ENCODE measurements around the gene IL1RAPL1.

The IL1RAPL1 gene

GRCh38 chrX:29044423-29045184 lies 457.4 kb downstream of the IL1RAPL1 start:
- Histone ChIP-seq H4K20me1 (ENCODE audit: insufficient read depth, low read length, poor library complexity, severe bottlenecking) (no peaks in the 10 kb centered on the region), H3K4me3 (ENCODE audit: low read length, poor library complexity, severe bottlenecking) (no peak overlapping the region), H3K9me3 (ENCODE audit: insufficient read depth, low read depth, low read length) (no peaks in the 10 kb centered on the region), H2AFZ (ENCODE audit: low read length) (no peak overlapping the region), H3K36me3 (ENCODE audit: insufficient read depth, low read length) (no peaks in the 10 kb centered on the region), H3K9ac (ENCODE audit: low read depth, low read length, poor library complexity, severe bottlenecking) (no peak overlapping the region), H3K27me3 (ENCODE audit: insufficient read depth, low read length, poor library complexity, severe bottlenecking) (no peaks in the 10 kb centered on the region), H3K4me1 (ENCODE audit: insufficient read depth, low read length, poor library complexity, severe bottlenecking) (no peaks in the 10 kb centered on the region), H3K79me2 (ENCODE audit: insufficient read depth, low read length) (no peaks in the 10 kb centered on the region), H3F3A (ENCODE audit: low read depth) (no peaks in the 10 kb centered on the region), H3K9me2 (replicated peaks; ENCODE audit: low read depth, low read length) (no peaks in the 10 kb centered on the region), H3K4me2 (ENCODE audit: low read depth, low read length, poor library complexity, severe bottlenecking) (no peak overlapping the region)
- TF ChIP-seq EZH2phosphoT487 (IDR thresholded peaks at IDR 0.05; ENCODE audit: borderline replicate concordance): no peak
- TF ChIP-seq, protein P1, sequence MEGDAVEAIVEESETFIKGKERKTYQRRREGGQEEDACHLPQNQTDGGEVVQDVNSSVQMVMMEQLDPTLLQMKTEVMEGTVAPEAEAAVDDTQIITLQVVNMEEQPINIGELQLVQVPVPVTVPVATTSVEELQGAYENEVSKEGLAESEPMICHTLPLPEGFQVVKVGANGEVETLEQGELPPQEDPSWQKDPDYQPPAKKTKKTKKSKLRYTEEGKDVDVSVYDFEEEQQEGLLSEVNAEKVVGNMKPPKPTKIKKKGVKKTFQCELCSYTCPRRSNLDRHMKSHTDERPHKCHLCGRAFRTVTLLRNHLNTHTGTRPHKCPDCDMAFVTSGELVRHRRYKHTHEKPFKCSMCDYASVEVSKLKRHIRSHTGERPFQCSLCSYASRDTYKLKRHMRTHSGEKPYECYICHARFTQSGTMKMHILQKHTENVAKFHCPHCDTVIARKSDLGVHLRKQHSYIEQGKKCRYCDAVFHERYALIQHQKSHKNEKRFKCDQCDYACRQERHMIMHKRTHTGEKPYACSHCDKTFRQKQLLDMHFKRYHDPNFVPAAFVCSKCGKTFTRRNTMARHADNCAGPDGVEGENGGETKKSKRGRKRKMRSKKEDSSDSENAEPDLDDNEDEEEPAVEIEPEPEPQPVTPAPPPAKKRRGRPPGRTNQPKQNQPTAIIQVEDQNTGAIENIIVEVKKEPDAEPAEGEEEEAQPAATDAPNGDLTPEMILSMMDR (conservative IDR thresholded peaks at IDR 0.05; ENCODE audit: low read length): no peak

- no peaks in the 10 kb centered on the region for H4K20me1 ChIP-seq (ENCODE audit: insufficient read depth, low read length, poor library complexity, severe bottlenecking)
- H3K9me2 ChIP-seq (replicated peaks; ENCODE audit: low read depth, low read length): no peaks in the 10 kb centered on the region
- no peak overlapping the region for H3K4me2 ChIP-seq (ENCODE audit: low read depth, low read length, poor library complexity, severe bottlenecking)
- H3K9me3 ChIP-seq (ENCODE audit: insufficient read depth, low read depth, low read length): no peaks in the 10 kb centered on the region
- H3K4me3 ChIP-seq (ENCODE audit: low read length, poor library complexity, severe bottlenecking): no peak overlapping the region
- no peaks in the 10 kb centered on the region for H3K4me1 ChIP-seq (ENCODE audit: insufficient read depth, low read length, poor library complexity, severe bottlenecking)
- no peaks in the 10 kb centered on the region for H3K27me3 ChIP-seq (ENCODE audit: insufficient read depth, low read length, poor library complexity, severe bottlenecking)
- H3K79me2 ChIP-seq (ENCODE audit: insufficient read depth, low read length): no peaks in the 10 kb centered on the region
- no peaks in the 10 kb centered on the region for H3F3A ChIP-seq (ENCODE audit: low read depth)
- H2AFZ ChIP-seq (ENCODE audit: low read length): no peak overlapping the region
- no peaks in the 10 kb centered on the region for H3K36me3 ChIP-seq (ENCODE audit: insufficient read depth, low read length)
- no peak for TF ChIP-seq EZH2phosphoT487 (IDR thresholded peaks at IDR 0.05; ENCODE audit: borderline replicate concordance)
- TF ChIP-seq, protein P1 (conservative IDR thresholded peaks at IDR 0.05; ENCODE audit: low read length): no peak
- H3K9ac ChIP-seq (ENCODE audit: low read depth, low read length, poor library complexity, severe bottlenecking): no peak overlapping the region
Measured at GRCh38 chrX:29065477-29065876, 478.2 kb downstream of the IL1RAPL1 start.

- Histone ChIP-seq H3K9ac (ENCODE audit: low read depth, low read length, poor library complexity, severe bottlenecking) (no peak overlapping the region), H3K27me3 (ENCODE audit: insufficient read depth, low read length, poor library complexity, severe bottlenecking) (no peaks in the 10 kb centered on the region), H4K20me1 (ENCODE audit: insufficient read depth, low read length, poor library complexity, severe bottlenecking) (no peaks in the 10 kb centered on the region), H3K79me2 (ENCODE audit: insufficient read depth, low read length) (no peaks in the 10 kb centered on the region), H3K4me3 (ENCODE audit: low read length, poor library complexity, severe bottlenecking) (no peak overlapping the region), H3K36me3 (ENCODE audit: insufficient read depth, low read length) (no peaks in the 10 kb centered on the region), H3F3A (ENCODE audit: low read depth) (no peaks in the 10 kb centered on the region), H3K9me3 (ENCODE audit: insufficient read depth, low read depth, low read length) (no peaks in the 10 kb centered on the region), H3K9me2 (replicated peaks; ENCODE audit: low read depth, low read length) (no peaks in the 10 kb centered on the region), H3K4me1 (ENCODE audit: insufficient read depth, low read length, poor library complexity, severe bottlenecking) (no peaks in the 10 kb centered on the region), H2AFZ (ENCODE audit: low read length) (no peak overlapping the region), H3K4me2 (ENCODE audit: low read depth, low read length, poor library complexity, severe bottlenecking) (no peak overlapping the region)
- TF ChIP-seq, protein P1 (conservative IDR thresholded peaks at IDR 0.05; ENCODE audit: low read length): no peak
- no peak for TF ChIP-seq EZH2phosphoT487 (IDR thresholded peaks at IDR 0.05; ENCODE audit: borderline replicate concordance)
Measured at GRCh38 chrX:29066516-29066915, 479.3 kb downstream of the IL1RAPL1 start.
